NCI-H510A treated with DMSO at 0.1 percent for 48 hours (cell line): ENCODE data around the gene PGBD5.
A peak's percentile ranks its signal among the peaks of the same experiment; 100 is the strongest.
"Not testable (repeated sequence)": the region's sequence is repeated elsewhere in the genome, so short reads cannot be mapped to it uniquely, and the experiment has no call there.

ENCODE experiments used
- DNase-seq: peaks from one replicate; lab custom pipeline; 2025; lab: John Stamatoyannopoulos, UW

Gene PGBD5

GRCh38 chr1:230425252-230426091 is 660 bp downstream of the PGBD5 start:
- peak; percentile 8 for DNase-seq

DNA sequence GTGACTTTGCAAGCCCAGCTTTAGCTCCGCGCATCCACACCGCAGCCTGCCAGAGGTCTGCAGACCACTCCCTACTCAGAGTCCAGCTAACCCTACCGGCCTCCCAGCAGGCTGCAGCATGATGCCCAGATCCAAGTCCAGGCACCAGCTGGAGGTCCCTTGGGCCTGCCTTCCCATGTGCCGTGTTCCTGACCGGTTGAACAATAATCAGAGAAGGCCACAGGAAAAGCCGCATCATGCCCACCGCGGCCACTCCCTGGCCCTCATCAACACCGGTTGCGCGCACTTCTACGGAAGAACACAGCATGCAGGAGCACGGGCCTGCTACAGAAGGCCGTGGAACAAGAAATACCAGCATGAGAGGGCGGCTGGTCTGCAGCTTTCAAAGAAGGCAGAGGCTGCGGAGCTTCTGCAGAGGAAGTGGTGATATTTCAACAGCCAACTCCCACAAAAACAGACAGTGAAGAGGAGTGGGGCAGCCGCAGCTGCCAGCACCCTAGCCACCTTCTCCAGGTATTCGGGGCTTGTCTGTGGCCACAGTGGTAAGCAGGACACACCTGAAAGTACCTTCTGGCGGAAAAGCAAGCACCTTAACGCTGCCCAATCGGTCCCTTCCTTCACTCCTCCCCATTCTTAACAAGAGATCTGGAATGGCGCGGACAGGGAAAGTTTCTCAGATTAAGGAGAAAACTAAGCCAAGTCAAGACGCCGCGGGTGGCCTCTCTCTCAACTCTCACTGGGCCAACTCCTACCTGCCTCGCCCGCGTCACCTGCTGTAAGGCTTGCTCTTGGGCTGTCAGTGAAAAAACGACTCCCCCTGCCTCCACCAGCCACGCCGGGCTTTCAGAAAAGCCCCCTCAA is 1.5 kb downstream of the PGBD5 start:
- peak; percentile 36 for DNase-seq

GRCh38 chr1:230423951-230424350 is 2.2 kb downstream of the PGBD5 start:
- no peak for DNase-seq

- no peak for DNase-seq
Measured at GRCh38 chr1:230423261-230423660, 2.9 kb downstream of the PGBD5 start.

DNA sequence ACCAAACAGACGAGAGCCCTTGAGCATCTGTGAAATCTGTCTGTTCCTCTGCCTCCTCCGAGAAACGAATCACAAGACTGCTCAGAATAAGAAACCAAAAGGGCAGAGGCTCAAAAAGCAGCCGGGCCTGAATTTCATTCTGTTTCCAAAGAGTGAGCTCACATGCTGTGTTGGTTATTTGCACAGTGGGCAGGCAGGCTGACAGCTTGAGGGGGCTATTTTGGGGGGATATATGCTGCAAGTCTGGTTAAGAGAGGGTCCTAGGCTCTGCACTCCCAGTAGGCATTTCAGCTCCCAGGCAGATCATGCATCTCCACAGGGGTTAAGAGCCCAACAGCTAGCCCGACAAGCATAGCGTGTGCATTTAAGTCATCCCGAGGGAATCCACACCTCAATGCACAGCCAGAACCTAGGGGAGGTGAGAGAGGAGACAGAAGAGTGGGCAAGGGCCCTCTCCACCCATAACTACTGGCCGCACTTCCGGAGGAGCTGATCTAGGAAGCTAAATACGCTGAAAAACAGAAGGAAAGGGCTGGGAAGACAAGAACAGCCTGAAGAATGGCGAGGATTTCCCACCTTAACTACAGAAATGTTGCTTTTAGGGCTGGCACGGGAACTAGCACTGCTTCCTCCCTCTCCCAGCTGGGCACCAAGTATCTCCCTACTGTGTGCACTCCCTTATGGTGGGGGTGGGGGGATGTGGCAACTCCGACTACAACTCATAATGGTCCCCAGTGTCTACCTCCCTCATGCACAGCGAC is 3.7 kb downstream of the PGBD5 start:
- DNase-seq, result peak; percentile 31

- no peak for DNase-seq
Measured at GRCh38 chr1:230421481-230421880, 4.7 kb downstream of the PGBD5 start.

DNA sequence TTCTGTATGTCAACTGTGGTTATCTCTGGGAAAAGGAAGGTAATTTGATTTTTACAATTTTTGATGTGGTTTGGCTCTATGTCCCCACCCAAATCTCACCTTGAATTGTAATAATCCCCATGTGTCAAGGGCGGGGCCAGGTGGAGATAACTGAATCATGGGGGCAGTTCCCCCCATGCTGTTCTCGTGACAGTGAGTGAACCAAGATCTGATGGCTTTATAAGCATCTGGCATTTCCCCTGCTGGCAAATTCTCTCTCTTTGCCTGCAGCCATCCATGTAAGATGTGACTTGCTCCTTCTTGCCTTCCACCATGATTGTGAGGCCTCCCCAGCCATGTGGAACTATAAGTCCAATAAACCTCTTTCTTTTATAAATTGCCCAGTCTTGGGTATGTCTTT is 5.8 kb downstream of the PGBD5 start:
- DNase-seq, result not testable (repeated sequence)

DNA sequence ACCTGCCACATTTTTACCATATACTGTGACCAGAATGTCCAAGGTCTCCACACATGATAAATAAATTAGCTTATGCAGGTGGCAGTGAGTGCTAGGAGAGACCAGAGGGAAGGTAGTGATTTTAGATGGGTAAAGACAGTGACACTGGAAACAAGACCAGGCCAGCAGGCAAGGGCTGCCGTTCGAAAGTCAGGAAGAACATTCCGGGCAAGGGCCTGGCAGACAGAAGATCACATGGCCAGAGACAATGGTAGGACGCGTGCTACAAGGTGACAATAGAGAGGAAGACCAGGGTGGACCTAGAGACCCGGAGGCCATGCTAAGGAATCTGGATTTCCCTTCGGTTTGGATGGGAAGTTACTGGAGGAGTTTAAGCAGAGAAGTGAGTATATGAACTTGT is 9.7 kb downstream of the PGBD5 start:
- DNase-seq, result no peak

DNA sequence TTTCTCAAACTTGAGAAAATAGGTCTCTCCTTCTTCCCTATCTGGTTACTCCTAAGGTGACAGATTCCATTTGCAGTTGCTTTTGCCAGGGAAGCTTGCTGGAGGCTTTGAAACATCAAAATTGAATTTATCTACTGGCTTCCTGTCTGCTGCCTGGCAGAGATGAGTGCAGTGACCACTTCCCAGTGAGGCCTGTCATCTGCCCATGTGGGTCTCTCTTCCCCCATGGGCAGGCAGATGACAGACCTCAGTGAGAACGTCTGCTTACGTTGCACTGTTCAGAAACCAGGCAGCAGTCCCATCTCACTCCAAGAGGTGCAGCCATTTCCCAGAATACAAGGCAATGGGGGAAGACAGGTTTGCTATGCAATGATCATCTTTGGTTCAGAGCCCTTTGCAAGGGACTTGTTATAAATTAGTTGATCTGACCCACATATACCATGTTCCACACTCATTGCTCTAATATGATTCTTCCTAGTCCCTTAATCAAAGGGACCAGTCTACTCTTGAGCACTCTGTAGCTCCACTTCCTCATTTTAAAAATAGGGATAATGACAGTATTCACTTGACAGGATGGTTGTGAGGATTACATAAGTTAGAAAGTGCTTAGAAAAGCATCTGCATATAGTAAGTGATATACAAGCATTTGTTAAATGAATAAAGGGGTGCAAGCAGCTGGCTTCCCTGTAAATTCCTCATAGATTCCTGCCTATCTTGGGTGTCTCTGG is 10.6 kb downstream of the PGBD5 start:
- no peak for DNase-seq

DNA sequence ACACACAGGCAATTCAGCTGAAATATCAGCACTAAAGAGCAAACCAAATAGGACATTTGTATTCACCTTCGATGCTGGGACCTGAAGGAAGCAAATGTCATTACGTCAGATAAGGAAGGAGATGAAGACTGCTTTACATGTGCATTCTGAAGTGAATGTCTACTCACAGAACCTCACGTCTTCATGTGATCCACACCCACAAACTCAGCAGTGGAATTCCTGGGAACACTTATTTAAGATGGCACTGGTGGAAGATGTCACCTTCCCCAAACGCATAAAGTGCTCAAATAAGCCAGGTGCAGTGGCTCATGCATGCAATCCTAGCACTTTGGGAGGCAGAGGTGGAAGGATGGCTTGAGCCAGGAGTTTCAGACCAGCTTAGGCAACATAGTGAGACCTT is 11.4 kb downstream of the PGBD5 start:
- no peak for DNase-seq

DNA sequence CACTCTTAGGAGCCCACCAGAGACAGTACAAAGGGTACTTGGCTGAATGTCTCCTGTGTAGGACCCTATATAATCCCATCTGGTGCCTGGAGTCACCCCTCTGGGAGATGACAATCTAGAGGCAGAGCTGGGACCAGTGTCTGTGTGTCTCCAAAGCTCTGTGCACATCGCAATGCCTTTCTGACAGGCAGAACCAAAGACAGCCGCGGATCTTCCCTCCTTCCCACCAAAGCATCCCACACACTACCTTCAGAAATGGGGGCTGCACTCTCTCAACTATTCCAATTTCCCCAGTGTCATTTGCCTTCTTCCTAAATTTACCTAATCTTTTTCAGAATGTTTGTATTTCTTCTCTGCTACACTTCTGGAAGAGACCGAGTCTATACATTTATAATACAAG is 12.0 kb downstream of the PGBD5 start:
- no peak for DNase-seq

GRCh38 chr1:230413061-230413460 is 13.1 kb downstream of the PGBD5 start:
- DNase-seq, result no peak

GRCh38 chr1:230408971-230409370 is 17.2 kb downstream of the PGBD5 start:
- no peak for DNase-seq

- DNase-seq, result no peak
Measured at GRCh38 chr1:230407351-230407750, 18.8 kb downstream of the PGBD5 start.

GRCh38 chr1:230406727-230407126 is 19.4 kb downstream of the PGBD5 start:
- not testable (repeated sequence) for DNase-seq

DNA sequence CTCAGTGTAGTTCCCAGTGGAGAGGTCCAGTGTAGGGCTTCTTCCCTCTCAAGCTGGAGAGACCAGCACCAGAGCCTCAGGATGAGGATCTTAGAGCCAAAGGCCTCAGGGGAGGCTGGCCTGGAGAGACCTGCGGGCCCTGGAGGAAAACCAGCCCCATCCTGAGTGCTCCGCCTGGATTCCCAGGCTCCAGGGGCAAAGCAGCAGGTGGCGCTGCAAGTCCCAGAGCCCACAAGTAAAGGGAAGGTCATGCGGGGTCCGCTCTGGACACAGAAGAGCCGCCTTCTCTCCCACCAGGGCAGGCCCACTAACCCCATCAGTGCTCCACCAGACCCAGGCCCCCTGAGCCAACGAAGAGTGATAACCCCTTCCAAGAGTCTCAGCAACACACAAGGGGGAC is 22.7 kb downstream of the PGBD5 start:
- DNase-seq, result no peak

- DNase-seq, result no peak
Measured at GRCh38 chr1:230401763-230402294, 24.3 kb downstream of the PGBD5 start.

- DNase-seq, result no peak
Measured at GRCh38 chr1:230401101-230401500, 25.0 kb downstream of the PGBD5 start.

- DNase-seq, result no peak
Measured at GRCh38 chr1:230400007-230400344, 26.2 kb downstream of the PGBD5 start.

- DNase-seq, result no peak
Measured at GRCh38 chr1:230399321-230400006, 26.7 kb downstream of the PGBD5 start.

DNA sequence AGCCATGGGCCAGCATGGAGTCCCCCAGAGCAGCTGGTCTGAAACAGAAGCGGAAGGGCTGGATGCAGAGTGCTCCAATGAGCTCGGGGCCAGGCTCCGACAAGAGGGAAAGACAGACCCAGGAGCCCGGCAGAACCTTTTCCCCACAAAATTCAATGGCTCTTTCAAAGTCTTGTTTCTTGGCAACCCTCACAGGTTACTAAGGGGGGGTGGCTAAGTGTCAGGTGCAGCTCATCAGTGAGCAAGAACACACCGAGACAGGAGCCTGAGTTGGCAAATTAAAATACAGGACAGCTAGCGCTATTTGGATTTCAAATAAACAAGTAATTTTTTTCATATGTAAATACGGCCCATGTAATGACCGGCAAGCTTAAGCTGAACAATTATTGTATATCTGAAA is 27.3 kb downstream of the PGBD5 start:
- DNase-seq, result no peak
